ENCODE data around the gene CHD2.

The CHD2 gene

DNA sequence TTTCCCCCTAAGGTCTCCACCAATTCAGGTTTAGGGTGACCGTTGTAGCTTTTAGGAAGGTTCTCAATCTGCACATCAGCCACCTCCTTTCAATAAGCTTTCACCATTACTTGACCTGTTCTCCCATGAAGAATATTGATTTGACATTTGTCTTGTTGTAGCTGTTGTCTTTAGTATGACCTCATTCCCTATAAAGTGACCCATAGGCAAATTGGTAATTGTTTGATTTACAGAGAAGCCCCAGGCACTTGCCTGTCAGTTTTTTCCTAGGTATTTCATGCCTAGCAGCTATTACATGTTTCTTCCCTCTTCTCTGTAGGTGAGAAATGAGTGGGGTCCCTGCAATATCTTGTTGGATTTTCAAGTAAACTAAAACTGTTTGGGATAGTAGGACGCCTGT is 36.0 kb downstream of the CHD2 start:
- no peak for ATAC-seq
- TF ChIP-seq CSRNP3 (CRISPR knock-in tag; IDR thresholded peaks at IDR 0.05) (no peak), GLIS3 (CRISPR knock-in tag; IDR thresholded peaks at IDR 0.05) (no peak), TOX (CRISPR knock-in tag; IDR thresholded peaks at IDR 0.05; ENCODE audit: borderline replicate concordance) (no peak), ZFP30 (CRISPR knock-in tag; IDR thresholded peaks at IDR 0.05) (no peak), TCF4 (CRISPR knock-in tag; IDR thresholded peaks at IDR 0.05; ENCODE audit: borderline replicate concordance) (no peak)
- TF ChIP-seq, protein P1, sequence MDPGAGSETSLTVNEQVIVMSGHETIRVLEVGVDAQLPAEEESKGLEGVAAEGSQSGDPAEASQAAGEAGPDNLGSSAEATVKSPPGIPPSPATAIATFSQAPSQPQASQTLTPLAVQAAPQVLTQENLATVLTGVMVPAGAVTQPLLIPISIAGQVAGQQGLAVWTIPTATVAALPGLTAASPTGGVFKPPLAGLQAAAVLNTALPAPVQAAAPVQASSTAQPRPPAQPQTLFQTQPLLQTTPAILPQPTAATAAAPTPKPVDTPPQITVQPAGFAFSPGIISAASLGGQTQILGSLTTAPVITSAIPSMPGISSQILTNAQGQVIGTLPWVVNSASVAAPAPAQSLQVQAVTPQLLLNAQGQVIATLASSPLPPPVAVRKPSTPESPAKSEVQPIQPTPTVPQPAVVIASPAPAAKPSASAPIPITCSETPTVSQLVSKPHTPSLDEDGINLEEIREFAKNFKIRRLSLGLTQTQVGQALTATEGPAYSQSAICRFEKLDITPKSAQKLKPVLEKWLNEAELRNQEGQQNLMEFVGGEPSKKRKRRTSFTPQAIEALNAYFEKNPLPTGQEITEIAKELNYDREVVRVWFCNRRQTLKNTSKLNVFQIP (CRISPR knock-in tag; IDR thresholded peaks at IDR 0.05; ENCODE audit: borderline replicate concordance, low read depth): no peak

GRCh38 chr15:92936693-92937092 is 36.6 kb downstream of the CHD2 start:
- TF ChIP-seq, protein P2, sequence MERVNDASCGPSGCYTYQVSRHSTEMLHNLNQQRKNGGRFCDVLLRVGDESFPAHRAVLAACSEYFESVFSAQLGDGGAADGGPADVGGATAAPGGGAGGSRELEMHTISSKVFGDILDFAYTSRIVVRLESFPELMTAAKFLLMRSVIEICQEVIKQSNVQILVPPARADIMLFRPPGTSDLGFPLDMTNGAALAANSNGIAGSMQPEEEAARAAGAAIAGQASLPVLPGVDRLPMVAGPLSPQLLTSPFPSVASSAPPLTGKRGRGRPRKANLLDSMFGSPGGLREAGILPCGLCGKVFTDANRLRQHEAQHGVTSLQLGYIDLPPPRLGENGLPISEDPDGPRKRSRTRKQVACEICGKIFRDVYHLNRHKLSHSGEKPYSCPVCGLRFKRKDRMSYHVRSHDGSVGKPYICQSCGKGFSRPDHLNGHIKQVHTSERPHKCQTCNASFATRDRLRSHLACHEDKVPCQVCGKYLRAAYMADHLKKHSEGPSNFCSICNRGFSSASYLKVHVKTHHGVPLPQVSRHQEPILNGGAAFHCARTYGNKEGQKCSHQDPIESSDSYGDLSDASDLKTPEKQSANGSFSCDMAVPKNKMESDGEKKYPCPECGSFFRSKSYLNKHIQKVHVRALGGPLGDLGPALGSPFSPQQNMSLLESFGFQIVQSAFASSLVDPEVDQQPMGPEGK (CRISPR knock-in tag; IDR thresholded peaks at IDR 0.05; ENCODE audit: borderline replicate concordance): no peak
- no peak for TF ChIP-seq ISL1 (CRISPR knock-in tag; IDR thresholded peaks at IDR 0.05)
- no peak for TF ChIP-seq TSHZ2 (CRISPR knock-in tag; IDR thresholded peaks at IDR 0.05)
- ATAC-seq: no peak

DNA sequence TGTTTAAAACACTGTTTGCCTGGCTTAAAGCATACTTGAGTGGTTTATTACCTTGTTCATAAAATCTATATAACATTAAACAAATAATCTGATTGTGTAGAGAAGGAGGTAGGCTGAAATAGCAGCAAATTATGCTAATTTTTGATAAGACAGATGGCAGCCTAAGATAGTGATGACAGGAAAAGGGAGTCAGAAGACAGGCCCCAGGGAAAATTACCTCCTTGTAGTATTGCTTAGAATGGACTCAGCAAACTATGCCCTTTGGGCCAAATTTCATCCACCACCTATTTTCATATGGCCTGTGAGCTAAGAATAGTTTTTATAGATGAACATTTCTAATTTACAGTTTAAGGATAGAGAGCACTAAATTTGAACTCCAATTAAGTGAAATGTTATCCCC is 37.8 kb downstream of the CHD2 start:
- TF ChIP-seq ZFP3 (CRISPR knock-in tag; IDR thresholded peaks at IDR 0.05): no peak
- TF ChIP-seq ZC3H10 (CRISPR knock-in tag; IDR thresholded peaks at IDR 0.05): no peak
- TF ChIP-seq, protein P2 (CRISPR knock-in tag; IDR thresholded peaks at IDR 0.05; ENCODE audit: borderline replicate concordance): no peak
- TF ChIP-seq, protein P1 (CRISPR knock-in tag; IDR thresholded peaks at IDR 0.05; ENCODE audit: borderline replicate concordance, low read depth): no peak
- TF ChIP-seq ZNF565 (CRISPR knock-in tag; conservative IDR thresholded peaks at IDR 0.05; ENCODE audit: low read depth): no peak
- no peak for TF ChIP-seq SNAI2 (CRISPR knock-in tag; IDR thresholded peaks at IDR 0.05)
- no peak for TF ChIP-seq GLIS3 (CRISPR knock-in tag; IDR thresholded peaks at IDR 0.05)
- no peak for TF ChIP-seq ZNF70 (CRISPR knock-in tag; IDR thresholded peaks at IDR 0.05)
- no peak for ATAC-seq

DNA sequence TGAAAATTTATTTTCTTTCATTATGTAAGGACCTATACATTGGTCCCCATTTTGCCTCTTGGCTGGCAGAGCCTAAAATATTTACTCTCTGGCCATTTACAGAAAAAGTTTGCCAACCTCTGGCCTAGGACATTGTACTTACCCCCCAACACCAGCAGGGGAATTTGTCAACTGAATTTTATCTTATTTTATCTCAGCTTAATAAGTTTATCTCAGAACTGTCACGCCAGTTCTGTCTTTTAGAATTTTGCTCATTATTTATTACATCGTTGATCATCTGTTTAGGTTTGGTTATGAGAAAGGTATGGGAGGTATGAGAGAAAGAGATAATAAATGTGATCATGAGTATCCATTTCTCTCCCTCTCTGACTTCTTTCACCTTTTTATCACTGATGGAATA is 38.3 kb downstream of the CHD2 start:
- TF ChIP-seq ZNF565 (CRISPR knock-in tag; conservative IDR thresholded peaks at IDR 0.05; ENCODE audit: low read depth) (no peak), ZFP3 (CRISPR knock-in tag; IDR thresholded peaks at IDR 0.05) (no peak), GLIS3 (CRISPR knock-in tag; IDR thresholded peaks at IDR 0.05) (no peak)

More for the DNA sequence above, 38.3 kb downstream of the CHD2 start:
- no peak for ATAC-seq
